ENCODE data around the gene NOP10. TPM values are rescaled to one million over a fixed set of nuclear protein-coding genes. Genes with fewer than 3 reads are reported as not detected.

NOP10 gene
- total RNA-seq, 1 experiment from 2014 or later: 235 TPM

GRCh38 chr15:34370643-34371042 lies 27.7 kb upstream of the NOP10 start:
- H3K14ac ChIP-seq (ENCODE audit: insufficient read depth, low read length): no peak overlapping the region
- Mint-ChIP-seq H3K27ac (no peak overlapping the region), H3K9me3 (peaks cover 18 to 23% of the 10 kb centered on the region in 2 experiments), H3K36me3 (ENCODE audit: insufficient read depth in 1 of 3, low read depth in 3 of 3) (peaks cover 6 to 19% (median 16%) of the 10 kb centered on the region in 3 experiments; a peak in 5 of 7 replicates), H3K4me3 (no peak overlapping the region), H3K4me1 (peaks cover 14 to 16% of the 10 kb centered on the region in 2 experiments), H3K27me3 (ENCODE audit: low read depth) (no peaks in the 10 kb centered on the region; the same call in none of the 2 replicates)
- DNase-seq: no peak
- H2AK5ac ChIP-seq (ENCODE audit: insufficient read length, low read length): no peak overlapping the region
- H3K27me3 ChIP-seq (ENCODE audit: insufficient read depth, low read length): no peaks in the 10 kb centered on the region
- peaks cover 1% of the 10 kb centered on the region for H3K79me1 ChIP-seq (ENCODE audit: insufficient read depth, low read depth, low read length, poor library complexity, severe bottlenecking)
- no peak overlapping the region for H3K56ac ChIP-seq (ENCODE audit: insufficient read length, low read depth, low read length)
- no CpG with 5 or more reads among the region's 2 CpGs for WGBS (ENCODE audit: extremely low coverage, insufficient read length, low lambda C conversion rate)
- no peak overlapping the region for H4K5ac ChIP-seq (ENCODE audit: insufficient read length, low read depth, low read length)
- no peak overlapping the region for H2BK120ac ChIP-seq (ENCODE audit: low read depth, low read length, poor library complexity, severe bottlenecking)
- no peak overlapping the region for H2BK15ac ChIP-seq (ENCODE audit: low read depth, low read length)
- no peak overlapping the region for H2BK12ac ChIP-seq (ENCODE audit: insufficient read length, low read depth, low read length)
- H4K91ac ChIP-seq (ENCODE audit: insufficient read length, low read depth, low read length): no peak overlapping the region
- H3K9me3 ChIP-seq (ENCODE audit: control insufficient read depth, low read depth, low read length): no peaks in the 10 kb centered on the region
- H3K23me2 ChIP-seq (ENCODE audit: insufficient read length, low read depth, low read length, poor library complexity, severe bottlenecking): peaks cover 12% of the 10 kb centered on the region
- H3T11ph ChIP-seq (ENCODE audit: low read length): no peak overlapping the region
- H3K9ac ChIP-seq (ENCODE audit: extremely low read depth, insufficient read length, low read length): no peak overlapping the region
- H3K79me2 ChIP-seq (ENCODE audit: insufficient read depth, low read length): peaks cover 2% of the 10 kb centered on the region; the same call in 1 of the 2 replicates
- TF ChIP-seq CTCF (conservative IDR thresholded peaks at IDR 0.05): no peak
- H3K4me1 ChIP-seq (ENCODE audit: insufficient read depth, low read length): peaks cover 2% of the 10 kb centered on the region; the same call in 1 of the 2 replicates
- H2AFZ ChIP-seq (ENCODE audit: low read length): no peak overlapping the region
- H4K20me1 ChIP-seq (ENCODE audit: control insufficient read depth, insufficient read depth, insufficient read length): no peaks in the 10 kb centered on the region
- no peak overlapping the region for H4K8ac ChIP-seq (replicated peaks; ENCODE audit: insufficient read length, low read depth, low read length)
- no peak overlapping the region for H3K27ac ChIP-seq (ENCODE audit: insufficient read length, low read depth, low read length)
- no peak overlapping the region for H2BK5ac ChIP-seq (ENCODE audit: insufficient read length, low read length)
- no peak overlapping the region for H2BK20ac ChIP-seq (ENCODE audit: low read depth, low read length, poor library complexity, severe bottlenecking)
- no peak overlapping the region for H3K4ac ChIP-seq (ENCODE audit: low read depth, low read length)
- no peak overlapping the region for H3K4me2 ChIP-seq (ENCODE audit: insufficient read depth, insufficient read length, low read length)
- H3K18ac ChIP-seq (ENCODE audit: insufficient read length, low read depth, low read length): no peak overlapping the region
- H3K23ac ChIP-seq (ENCODE audit: insufficient read length, low read depth, low read length): no peak overlapping the region
